SK-N-SH treated with all-trans-retinoic acid at 6 μM for 48 hours (cell line): ENCODE data around the gene YEATS4.

Source experiments
- ATAC-seq: fragments of 200-7000 bp; cut with Tn5 transposase; 3 replicates; pipeline ENCODE4 v1.9.1; 2020; ENCODE audit warnings: mild to moderate bottlenecking, moderate library complexity
- ARNTL ChIP-seq: fragments of 450-650 bp; formaldehyde crosslinking; IDR thresholded peaks from 2 replicates; pipeline ENCODE4 v1.5.0; 2020; ENCODE audit warnings: low read depth, mild to moderate bottlenecking, moderate library complexity, borderline replicate concordance
- BACH2 ChIP-seq: fragments of 250-450 bp; sonication (Bioruptor Pico); IDR thresholded peaks from 2 replicates; pipeline ENCODE4 v1.9.0; 2021; ENCODE audit warnings: mild to moderate bottlenecking, borderline replicate concordance
- CSDC2 ChIP-seq: fragments of 250-450 bp; sonication (Bioruptor Pico); IDR thresholded peaks from 2 replicates; pipeline ENCODE4 v1.5.0; 2020; ENCODE audit warnings: mild to moderate bottlenecking, moderate library complexity
- ESRRG ChIP-seq: fragments of 250-450 bp; sonication (Bioruptor Pico); IDR thresholded peaks from 2 replicates; pipeline ENCODE4 v1.6.1; 2021; ENCODE audit warnings: mild to moderate bottlenecking
- ISL1 ChIP-seq: fragments of 250-450 bp; sonication (Bioruptor Pico); IDR thresholded peaks from 2 replicates; pipeline ENCODE4 v2.1.2; 2022; ENCODE audit warnings: mild to moderate bottlenecking, moderate library complexity
- OSR1 ChIP-seq: fragments of 250-450 bp; sonication (Bioruptor Pico); IDR thresholded peaks from 2 replicates; pipeline ENCODE4 v1.8.0; 2022; ENCODE audit warnings: moderate library complexity, mild to moderate bottlenecking, inconsistent platforms
- POU6F1 ChIP-seq: fragments of 250-450 bp; sonication (Bioruptor Pico); IDR thresholded peaks from 2 replicates; pipeline ENCODE4 v1.8.0; 2021; ENCODE audit warnings: low read depth, mild to moderate bottlenecking, moderate library complexity, borderline replicate concordance
- PPARA ChIP-seq: fragments of 250-450 bp; sonication (Bioruptor Pico); IDR thresholded peaks from 2 replicates; pipeline ENCODE4 v1.5.0; 2020; ENCODE audit warnings: mild to moderate bottlenecking, borderline replicate concordance
- RARB ChIP-seq: fragments of 250-450 bp; sonication (Bioruptor Pico); IDR thresholded peaks from 2 replicates; pipeline ENCODE4 v1.8.0; 2021; ENCODE audit warnings: mild to moderate bottlenecking, moderate library complexity
- SNAI2 ChIP-seq: fragments of 250-450 bp; sonication (Bioruptor Pico); IDR thresholded peaks from 2 replicates; pipeline ENCODE4 v1.5.0; 2020; ENCODE audit warnings: mild to moderate bottlenecking, moderate library complexity
- TCF4 ChIP-seq: fragments of 250-450 bp; sonication (Bioruptor Pico); IDR thresholded peaks from 2 replicates; pipeline ENCODE4 v1.8.0; 2021; ENCODE audit warnings: mild to moderate bottlenecking, moderate library complexity, borderline replicate concordance
- ZFP3 ChIP-seq: fragments of 250-450 bp; sonication (Bioruptor Pico); IDR thresholded peaks from 2 replicates; pipeline ENCODE4 v1.5.0; 2020; ENCODE audit warnings: mild to moderate bottlenecking, moderate library complexity
- ZFP30 ChIP-seq: fragments of 450-650 bp; formaldehyde crosslinking; IDR thresholded peaks from 2 replicates; pipeline ENCODE4 v1.5.0; 2022; ENCODE audit warnings: mild to moderate bottlenecking, moderate library complexity
- ZNF70 ChIP-seq: fragments of 450-650 bp; formaldehyde crosslinking; IDR thresholded peaks from 2 replicates; pipeline ENCODE4 v1.5.0; 2020; ENCODE audit warnings: mild to moderate bottlenecking, moderate library complexity
- TF ChIP-seq, protein P1 (sequence below): fragments of 250-450 bp; sonication (Bioruptor Pico); IDR thresholded peaks from 2 replicates; pipeline ENCODE4 v1.8.0; 2020; ENCODE audit warnings: mild to moderate bottlenecking, moderate library complexity, borderline replicate concordance
- TF ChIP-seq, protein P2 (sequence below): fragments of 250-450 bp; sonication (Bioruptor Pico); IDR thresholded peaks from 2 replicates; pipeline ENCODE4 v1.5.0; 2020; ENCODE audit warnings: mild to moderate bottlenecking, moderate library complexity
- TF ChIP-seq, protein P3 (sequence below): fragments of 250-450 bp; sonication (Bioruptor Pico); IDR thresholded peaks from 2 replicates; pipeline ENCODE4 v1.5.1; 2021; ENCODE audit warnings: mild to moderate bottlenecking, moderate library complexity
- TF ChIP-seq, protein P4 (sequence below): fragments of 250-450 bp; sonication (Bioruptor Pico); IDR thresholded peaks from 2 replicates; pipeline ENCODE4 v1.5.1; 2020; ENCODE audit warnings: low read depth, mild to moderate bottlenecking, moderate library complexity

YEATS4 gene

DNA sequence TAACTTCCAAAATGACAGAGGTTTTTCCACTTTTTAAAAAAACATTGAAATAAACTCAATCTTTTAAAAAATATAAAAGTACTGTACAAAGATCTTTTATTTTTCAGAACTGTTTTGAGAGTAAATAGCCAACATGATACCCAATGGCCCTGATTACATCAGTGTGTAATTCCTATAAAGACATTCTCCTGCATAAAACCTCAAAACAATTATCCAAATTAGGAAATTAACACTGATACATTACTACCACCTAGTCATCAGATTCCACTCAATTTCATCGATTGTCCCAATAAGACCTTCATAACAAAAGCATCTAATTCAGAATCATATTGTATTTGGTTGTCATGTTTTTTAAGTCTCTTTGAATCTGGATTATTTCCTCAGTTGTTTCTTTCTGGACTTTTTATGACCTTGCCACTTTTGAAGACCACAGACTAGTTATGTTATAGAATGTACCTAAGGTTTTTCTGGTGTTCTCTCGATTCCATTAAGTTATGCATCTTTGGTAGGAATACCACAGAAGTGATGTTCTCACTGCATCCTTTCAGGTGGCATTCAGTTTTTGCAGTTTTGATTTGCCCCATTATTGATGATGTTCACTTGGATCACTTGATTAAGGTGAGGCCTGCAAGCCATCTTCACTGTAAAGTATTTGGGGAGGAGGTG, 4.0 kb upstream of the YEATS4 start:
- TF ChIP-seq RARB (CRISPR knock-in tag) (no peak), ESRRG (CRISPR knock-in tag) (no peak), OSR1 (no peak), POU6F1 (CRISPR knock-in tag) (no peak), ZNF70 (CRISPR knock-in tag) (no peak), CSDC2 (CRISPR knock-in tag) (no peak), PPARA (no peak), SNAI2 (CRISPR knock-in tag) (no peak), ARNTL (no peak), ZFP30 (CRISPR knock-in tag) (no peak), BACH2 (CRISPR knock-in tag) (no peak)
- TF ChIP-seq, protein P1, sequence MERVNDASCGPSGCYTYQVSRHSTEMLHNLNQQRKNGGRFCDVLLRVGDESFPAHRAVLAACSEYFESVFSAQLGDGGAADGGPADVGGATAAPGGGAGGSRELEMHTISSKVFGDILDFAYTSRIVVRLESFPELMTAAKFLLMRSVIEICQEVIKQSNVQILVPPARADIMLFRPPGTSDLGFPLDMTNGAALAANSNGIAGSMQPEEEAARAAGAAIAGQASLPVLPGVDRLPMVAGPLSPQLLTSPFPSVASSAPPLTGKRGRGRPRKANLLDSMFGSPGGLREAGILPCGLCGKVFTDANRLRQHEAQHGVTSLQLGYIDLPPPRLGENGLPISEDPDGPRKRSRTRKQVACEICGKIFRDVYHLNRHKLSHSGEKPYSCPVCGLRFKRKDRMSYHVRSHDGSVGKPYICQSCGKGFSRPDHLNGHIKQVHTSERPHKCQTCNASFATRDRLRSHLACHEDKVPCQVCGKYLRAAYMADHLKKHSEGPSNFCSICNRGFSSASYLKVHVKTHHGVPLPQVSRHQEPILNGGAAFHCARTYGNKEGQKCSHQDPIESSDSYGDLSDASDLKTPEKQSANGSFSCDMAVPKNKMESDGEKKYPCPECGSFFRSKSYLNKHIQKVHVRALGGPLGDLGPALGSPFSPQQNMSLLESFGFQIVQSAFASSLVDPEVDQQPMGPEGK (CRISPR knock-in tag), result no peak
- TF ChIP-seq, protein P2, sequence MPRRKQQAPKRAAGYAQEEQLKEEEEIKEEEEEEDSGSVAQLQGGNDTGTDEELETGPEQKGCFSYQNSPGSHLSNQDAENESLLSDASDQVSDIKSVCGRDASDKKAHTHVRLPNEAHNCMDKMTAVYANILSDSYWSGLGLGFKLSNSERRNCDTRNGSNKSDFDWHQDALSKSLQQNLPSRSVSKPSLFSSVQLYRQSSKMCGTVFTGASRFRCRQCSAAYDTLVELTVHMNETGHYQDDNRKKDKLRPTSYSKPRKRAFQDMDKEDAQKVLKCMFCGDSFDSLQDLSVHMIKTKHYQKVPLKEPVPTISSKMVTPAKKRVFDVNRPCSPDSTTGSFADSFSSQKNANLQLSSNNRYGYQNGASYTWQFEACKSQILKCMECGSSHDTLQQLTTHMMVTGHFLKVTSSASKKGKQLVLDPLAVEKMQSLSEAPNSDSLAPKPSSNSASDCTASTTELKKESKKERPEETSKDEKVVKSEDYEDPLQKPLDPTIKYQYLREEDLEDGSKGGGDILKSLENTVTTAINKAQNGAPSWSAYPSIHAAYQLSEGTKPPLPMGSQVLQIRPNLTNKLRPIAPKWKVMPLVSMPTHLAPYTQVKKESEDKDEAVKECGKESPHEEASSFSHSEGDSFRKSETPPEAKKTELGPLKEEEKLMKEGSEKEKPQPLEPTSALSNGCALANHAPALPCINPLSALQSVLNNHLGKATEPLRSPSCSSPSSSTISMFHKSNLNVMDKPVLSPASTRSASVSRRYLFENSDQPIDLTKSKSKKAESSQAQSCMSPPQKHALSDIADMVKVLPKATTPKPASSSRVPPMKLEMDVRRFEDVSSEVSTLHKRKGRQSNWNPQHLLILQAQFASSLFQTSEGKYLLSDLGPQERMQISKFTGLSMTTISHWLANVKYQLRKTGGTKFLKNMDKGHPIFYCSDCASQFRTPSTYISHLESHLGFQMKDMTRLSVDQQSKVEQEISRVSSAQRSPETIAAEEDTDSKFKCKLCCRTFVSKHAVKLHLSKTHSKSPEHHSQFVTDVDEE, result no peak
- ATAC-seq, result no peak

GRCh38 chr12:69360348-69360672, 767 bp downstream of the YEATS4 start:
- no peak for ATAC-seq
- no peak for TF ChIP-seq ZFP3 (CRISPR knock-in tag)

DNA sequence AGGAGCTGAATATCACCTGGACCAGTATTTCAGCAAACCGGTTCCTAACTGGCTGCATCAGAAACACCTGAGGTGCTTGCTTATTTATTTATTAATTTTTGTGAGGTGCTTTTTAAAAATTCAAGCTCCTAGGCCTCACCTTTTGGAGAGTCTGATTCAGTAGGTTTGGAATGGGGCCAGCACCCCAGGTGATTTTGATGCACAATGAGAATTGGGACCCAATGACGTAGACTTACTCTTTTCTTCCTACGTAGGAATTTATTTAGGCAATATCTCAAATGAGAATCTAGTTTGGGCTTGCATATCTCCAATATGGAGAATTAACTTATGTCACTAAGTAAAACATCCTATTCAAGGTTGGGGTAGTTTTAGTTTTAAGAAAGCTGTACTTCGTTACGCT, 7.3 kb downstream of the YEATS4 start:
- TF ChIP-seq TCF4 (CRISPR knock-in tag), result no peak
- no peak for TF ChIP-seq ISL1
- no peak for TF ChIP-seq CSDC2 (CRISPR knock-in tag)
- TF ChIP-seq, protein P3, sequence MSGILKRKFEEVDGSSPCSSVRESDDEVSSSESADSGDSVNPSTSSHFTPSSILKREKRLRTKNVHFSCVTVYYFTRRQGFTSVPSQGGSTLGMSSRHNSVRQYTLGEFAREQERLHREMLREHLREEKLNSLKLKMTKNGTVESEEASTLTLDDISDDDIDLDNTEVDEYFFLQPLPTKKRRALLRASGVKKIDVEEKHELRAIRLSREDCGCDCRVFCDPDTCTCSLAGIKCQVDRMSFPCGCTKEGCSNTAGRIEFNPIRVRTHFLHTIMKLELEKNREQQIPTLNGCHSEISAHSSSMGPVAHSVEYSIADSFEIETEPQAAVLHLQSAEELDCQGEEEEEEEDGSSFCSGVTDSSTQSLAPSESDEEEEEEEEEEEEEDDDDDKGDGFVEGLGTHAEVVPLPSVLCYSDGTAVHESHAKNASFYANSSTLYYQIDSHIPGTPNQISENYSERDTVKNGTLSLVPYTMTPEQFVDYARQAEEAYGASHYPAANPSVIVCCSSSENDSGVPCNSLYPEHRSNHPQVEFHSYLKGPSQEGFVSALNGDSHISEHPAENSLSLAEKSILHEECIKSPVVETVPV (CRISPR knock-in tag), result no peak
- TF ChIP-seq, protein P4, sequence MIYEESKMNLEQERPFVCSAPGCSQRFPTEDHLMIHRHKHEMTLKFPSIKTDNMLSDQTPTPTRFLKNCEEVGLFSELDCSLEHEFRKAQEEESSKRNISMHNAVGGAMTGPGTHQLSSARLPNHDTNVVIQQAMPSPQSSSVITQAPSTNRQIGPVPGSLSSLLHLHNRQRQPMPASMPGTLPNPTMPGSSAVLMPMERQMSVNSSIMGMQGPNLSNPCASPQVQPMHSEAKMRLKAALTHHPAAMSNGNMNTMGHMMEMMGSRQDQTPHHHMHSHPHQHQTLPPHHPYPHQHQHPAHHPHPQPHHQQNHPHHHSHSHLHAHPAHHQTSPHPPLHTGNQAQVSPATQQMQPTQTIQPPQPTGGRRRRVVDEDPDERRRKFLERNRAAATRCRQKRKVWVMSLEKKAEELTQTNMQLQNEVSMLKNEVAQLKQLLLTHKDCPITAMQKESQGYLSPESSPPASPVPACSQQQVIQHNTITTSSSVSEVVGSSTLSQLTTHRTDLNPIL (CRISPR knock-in tag), result no peak
- no peak for TF ChIP-seq ARNTL
- TF ChIP-seq, protein P1 (CRISPR knock-in tag), result no peak
- no peak for ATAC-seq
